ENCODE results near the gene PIK3R6.

PIK3R6 gene

GRCh38 chr17:8793649-8794048, 73.8 kb downstream of the PIK3R6 start:
- DNase-seq (ENCODE audit: low read depth), result no peak

- DNase-seq (ENCODE audit: low read depth), result no peak
These were observed 74.8 kb downstream of the PIK3R6 start for GRCh38 chr17:8792646-8793045.

DNA sequence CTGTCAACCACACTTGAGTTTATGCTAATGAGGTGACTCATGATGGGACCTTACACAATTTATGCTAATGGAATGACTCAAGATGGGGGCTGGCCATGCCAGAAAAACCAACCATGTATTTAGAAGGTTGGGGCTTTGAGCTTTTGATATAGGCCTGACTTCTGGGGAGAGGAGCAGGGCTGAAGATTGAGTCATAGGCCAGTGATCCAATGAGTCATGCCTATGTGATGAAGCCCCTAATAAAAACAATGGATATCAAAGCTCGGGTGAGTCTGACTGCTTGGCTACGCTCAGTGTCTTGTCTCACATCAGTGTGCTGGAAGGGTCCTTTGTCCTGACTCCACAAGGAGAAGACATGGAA, 75.6 kb downstream of the PIK3R6 start:
- no peak for DNase-seq (ENCODE audit: low read depth)

- DNase-seq (ENCODE audit: low read depth), result no peak
These were observed 76.1 kb downstream of the PIK3R6 start for GRCh38 chr17:8791248-8791909.

GRCh38 chr17:8789743-8790142, 77.7 kb downstream of the PIK3R6 start:
- DNase-seq (ENCODE audit: low read depth), result no peak

GRCh38 chr17:8788998-8789397, 78.5 kb downstream of the PIK3R6 start:
- DNase-seq (ENCODE audit: low read depth), result no peak

GRCh38 chr17:8785547-8786413, 81.7 kb downstream of the PIK3R6 start:
- peak; percentile 41 for DNase-seq (ENCODE audit: low read depth)

GRCh38 chr17:8782176-8782575, 85.3 kb downstream of the PIK3R6 start:
- DNase-seq (ENCODE audit: low read depth), result no peak

- DNase-seq (ENCODE audit: low read depth), result no peak
These were observed 85.7 kb downstream of the PIK3R6 start for GRCh38 chr17:8781776-8782175.

DNA sequence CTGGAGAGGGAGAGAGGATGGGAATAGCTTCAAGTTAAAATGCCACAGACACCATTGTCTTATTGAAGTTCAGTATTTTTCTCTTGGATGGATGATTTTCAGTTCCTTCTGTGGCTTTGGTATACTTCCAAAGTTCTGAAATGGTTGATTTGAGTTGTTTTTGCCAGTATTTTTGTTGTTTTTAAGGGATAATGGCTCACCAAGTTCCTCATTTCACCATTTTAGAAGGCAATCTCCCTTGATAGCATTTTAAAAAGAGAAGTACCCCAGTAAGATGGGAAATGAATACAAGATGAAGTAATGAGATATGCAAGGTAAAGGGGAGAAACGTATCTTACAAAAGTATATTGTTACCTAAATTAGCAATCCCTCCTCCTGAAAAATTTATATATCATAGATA, 90.6 kb downstream of the PIK3R6 start:
- DNase-seq (ENCODE audit: low read depth), result no peak

DNA sequence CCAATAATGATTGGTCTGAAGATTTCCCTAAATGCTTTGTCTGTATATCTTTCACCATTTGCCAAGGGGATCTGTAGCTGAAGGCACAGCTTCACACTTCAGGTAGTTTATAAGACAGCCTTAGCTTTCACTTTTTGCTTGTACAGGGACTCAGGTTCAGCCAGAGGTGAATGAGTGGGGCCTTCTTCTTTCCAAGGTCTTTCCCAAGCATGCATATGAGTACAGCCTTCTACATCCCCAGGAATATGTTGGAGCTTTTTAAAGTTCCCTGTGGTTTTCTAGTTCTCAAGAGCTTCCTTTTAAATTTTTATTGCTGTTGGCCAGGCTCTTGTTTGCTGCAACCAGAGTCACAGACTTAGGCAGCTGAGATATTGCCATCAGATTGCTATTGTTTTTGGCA, 91.2 kb downstream of the PIK3R6 start:
- no peak for DNase-seq (ENCODE audit: low read depth)

- no peak for DNase-seq (ENCODE audit: low read depth)
These were observed 100.7 kb downstream of the PIK3R6 start for GRCh38 chr17:8766731-8767130.

GRCh38 chr17:8762012-8762411, 105.5 kb downstream of the PIK3R6 start:
- DNase-seq (ENCODE audit: low read depth), result no peak

DNA sequence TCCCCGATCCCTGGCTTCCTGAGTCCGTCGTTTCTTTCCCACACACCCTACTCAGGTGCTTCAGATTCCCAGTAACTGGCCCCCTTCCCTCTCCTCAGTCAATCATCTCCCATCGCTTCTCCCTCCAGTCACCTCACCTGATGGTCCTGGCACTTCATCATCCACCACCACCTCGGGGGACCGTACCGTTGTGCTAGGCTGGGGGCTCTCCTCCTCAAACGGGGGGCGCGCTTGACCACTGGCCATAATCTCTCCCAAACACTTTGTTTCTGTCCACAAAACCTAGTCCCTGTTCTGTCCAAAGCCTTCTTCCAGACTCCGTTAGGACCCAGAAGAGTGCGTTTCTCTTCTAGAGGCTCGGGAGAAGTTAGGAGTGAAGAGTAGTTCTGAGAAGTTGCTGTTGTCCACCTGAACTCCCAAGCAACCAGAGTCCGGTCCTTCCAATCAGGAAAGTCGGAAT, 109.3 kb downstream of the PIK3R6 start, which contains the start of gene SPDYE4:
TSS of gene SPDYE4 (minus strand) at position 410 of the 460 bp plus-strand sequence. CDS start at position 246, 164 bp downstream.
- DNase-seq (ENCODE audit: low read depth), result no peak

DNA sequence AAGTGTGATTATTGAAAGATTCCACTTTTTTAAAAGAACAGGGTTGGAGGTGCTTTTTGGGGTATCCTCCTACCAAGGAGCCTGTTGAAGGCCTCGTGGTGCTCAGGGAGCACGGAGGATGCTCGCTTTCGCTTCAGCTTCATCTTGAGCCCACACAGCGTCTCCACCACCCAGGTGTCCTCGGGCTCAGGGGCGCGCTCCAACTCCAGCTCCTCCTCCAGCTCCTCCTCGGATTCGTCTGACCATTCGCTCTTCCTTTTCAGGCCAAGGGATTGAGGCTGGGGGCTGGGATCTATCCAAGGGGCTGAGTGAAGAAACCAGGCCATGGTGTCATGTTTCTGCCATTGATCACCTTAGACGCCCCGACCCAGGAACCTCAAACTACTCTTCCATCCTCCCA, 110.3 kb downstream of the PIK3R6 start:
- no peak for DNase-seq (ENCODE audit: low read depth)

DNA sequence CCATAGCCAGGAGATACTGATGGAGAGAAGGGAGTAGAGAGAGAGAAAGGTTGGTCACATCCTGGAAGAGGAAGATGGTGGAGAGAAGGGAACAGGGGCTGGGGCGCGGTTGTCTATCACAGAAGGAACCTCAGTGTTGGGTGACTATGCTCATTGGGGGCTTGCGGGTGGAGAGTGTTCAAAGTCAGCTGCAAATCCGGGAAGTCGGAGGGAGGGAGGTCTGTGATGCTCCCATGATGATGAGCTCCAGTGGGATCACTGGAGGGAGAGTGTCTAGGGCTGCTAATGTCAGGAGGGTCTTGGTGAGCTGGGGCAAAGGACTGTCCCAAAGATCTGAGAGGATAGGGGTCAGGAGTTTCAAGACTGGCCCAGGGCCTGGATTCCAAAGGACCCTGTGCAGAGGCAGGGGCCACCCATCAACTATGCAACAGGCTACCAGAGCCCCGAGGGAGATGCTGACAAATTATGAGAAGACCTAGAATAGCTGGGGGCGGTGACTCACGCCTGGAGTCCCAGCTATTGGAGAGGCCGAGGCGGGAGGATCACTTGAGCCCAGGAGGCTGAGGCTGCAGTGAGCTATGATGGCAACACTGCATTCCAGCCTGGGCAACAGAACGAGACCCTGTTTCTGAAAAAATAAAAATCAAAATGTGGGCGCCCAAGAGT, 111.8 kb downstream of the PIK3R6 start:
- no peak for DNase-seq (ENCODE audit: low read depth)

DNA sequence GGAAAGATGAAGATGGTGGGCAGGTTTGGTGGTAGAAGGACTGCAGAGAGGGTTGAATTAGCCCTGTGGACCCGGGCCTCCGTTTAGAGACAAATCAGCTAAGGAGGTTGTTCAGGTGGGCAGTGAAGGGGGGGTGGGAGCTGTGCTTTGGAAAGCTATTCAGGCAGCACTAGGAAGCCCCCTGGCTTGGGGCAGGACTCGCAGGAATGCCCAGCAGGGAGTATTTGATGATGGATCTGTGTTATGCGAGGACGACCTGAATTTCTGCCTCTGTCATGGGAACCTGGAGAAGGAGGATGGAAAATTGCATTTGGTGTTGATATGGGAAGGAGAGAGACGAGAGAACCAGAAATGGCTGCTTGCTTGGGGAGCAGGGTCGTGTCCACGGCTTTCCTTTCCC, 112.6 kb downstream of the PIK3R6 start:
- DNase-seq (ENCODE audit: low read depth), result no peak

GRCh38 chr17:8753976-8754440, 113.5 kb downstream of the PIK3R6 start:
- DNase-seq (ENCODE audit: low read depth), result no peak

GRCh38 chr17:8753136-8753975, 114.1 kb downstream of the PIK3R6 start:
- no peak for DNase-seq (ENCODE audit: low read depth)

All from stimulated activated CD8-positive, alpha-beta memory T cell treated with anti-CD3 and anti-CD28 coated beads, Interleukin-12 subunit alpha, Interleukin-12 subunit beta, amount 100 ng/mL, for 1 hour (primary cell).